ENCODE results near the gene EIF4G2.

The EIF4G2 gene

DNA sequence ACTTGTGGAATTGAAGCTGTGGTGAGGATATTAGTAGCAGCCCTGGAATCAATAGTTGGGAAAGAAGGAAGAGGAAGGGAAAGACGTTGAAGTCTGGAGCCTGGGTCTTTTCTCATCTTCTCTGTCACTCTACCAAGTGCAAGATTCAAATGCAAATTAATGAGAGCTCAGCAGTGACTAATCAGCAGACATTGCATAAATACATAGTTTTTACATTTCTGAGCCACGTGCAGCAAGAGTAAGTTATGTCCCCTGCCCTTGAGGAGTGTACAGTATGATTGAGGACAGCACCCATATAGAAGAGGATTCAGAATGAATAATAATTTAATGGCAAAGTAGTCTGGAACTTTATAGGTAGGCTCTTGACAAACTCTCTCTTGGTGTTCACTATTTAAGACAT lies 33.9 kb downstream of the EIF4G2 start:
- CTCF ChIA-PET, result interaction anchor here (0.9 to 2.7 kb wide), 3 partner anchors 9 to 18 kb away, joined by 3 to 7 read pairs (median 3); no protein-coding TSS in a partner anchor
- TF ChIP-seq, protein P1, sequence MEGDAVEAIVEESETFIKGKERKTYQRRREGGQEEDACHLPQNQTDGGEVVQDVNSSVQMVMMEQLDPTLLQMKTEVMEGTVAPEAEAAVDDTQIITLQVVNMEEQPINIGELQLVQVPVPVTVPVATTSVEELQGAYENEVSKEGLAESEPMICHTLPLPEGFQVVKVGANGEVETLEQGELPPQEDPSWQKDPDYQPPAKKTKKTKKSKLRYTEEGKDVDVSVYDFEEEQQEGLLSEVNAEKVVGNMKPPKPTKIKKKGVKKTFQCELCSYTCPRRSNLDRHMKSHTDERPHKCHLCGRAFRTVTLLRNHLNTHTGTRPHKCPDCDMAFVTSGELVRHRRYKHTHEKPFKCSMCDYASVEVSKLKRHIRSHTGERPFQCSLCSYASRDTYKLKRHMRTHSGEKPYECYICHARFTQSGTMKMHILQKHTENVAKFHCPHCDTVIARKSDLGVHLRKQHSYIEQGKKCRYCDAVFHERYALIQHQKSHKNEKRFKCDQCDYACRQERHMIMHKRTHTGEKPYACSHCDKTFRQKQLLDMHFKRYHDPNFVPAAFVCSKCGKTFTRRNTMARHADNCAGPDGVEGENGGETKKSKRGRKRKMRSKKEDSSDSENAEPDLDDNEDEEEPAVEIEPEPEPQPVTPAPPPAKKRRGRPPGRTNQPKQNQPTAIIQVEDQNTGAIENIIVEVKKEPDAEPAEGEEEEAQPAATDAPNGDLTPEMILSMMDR (IDR thresholded peaks at IDR 0.05; ENCODE audit: control extremely low read depth, extremely low read depth, low read depth, missing control alignments), result no peak
- DNase-seq (ENCODE audit: extremely low spot score), result no peak
- POLR2A ChIA-PET, result no interaction called here

DNA sequence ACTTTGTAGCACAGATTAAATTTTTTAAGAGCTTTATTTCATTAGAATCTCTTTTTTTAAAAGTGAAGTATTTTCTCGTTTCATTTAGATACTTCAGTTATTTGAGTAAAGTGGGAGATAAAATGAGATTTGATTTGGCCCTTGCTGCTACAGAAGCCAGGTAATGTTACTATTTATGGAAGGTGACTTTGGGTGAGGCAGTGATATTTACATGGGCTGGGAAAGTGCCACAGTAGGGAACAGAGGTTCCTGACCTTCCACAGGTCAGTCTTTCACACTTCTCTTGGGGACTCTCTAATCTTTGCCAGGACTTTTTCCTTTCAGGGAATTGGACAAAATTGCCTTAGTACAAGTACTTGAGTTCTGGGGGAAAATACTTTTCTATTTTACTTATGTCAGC lies 37.3 kb downstream of the EIF4G2 start:
- no peak for DNase-seq (ENCODE audit: extremely low spot score)
- TF ChIP-seq, protein P1 (IDR thresholded peaks at IDR 0.05; ENCODE audit: control extremely low read depth, extremely low read depth, low read depth, missing control alignments), result no peak
- CTCF ChIA-PET, result interaction anchor here (0.7 to 5.5 kb wide), 13 partner anchors 9 to 1017 kb away, joined by 3 to 41 read pairs (median 6); partner anchors contain the start of genes CTR9 and EIF4G2
- POLR2A ChIA-PET, result no interaction called here

DNA sequence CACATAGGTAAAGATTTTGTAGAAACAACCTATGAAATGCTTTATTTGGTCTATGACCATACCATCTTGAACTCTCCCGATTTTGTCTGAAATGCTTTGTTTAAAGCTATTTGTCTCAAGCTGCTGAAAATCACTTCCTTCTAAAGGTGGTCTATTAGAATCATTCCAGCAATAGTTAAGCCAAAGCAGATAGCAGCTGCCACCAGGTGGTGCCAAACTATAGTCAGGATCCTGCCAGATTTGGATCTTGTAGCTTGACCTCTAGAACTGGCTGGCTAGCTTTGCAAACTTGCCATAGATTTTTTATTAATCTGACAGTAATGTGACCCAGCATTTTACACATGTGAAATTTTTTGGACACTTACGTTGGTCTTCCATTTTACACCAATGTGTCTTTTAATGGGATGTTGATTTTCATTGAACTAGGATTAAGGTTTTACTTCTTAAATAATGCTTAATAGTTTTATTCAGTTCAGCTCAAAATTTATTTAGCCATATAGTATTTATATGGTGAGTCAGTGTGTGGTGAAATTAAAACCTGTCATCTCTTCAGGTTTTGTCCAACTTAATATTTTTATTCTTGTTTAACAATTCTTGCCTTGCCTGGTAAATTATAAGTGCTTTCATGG lies 38.0 kb downstream of the EIF4G2 start:
- TF ChIP-seq, protein P1 (IDR thresholded peaks at IDR 0.05; ENCODE audit: control extremely low read depth, extremely low read depth, low read depth, missing control alignments), result peak; percentile 55
- ChIA-PET POLR2A (interaction anchor here (1.3 kb wide), 1 partner anchor 38 kb away, joined by 6 read pairs; the partner anchor contains the start of gene EIF4G2), CTCF (interaction anchor here (0.7 to 5.5 kb wide), 23 partner anchors 8 to 1016 kb away, joined by 3 to 41 read pairs (median 5); partner anchors contain the start of genes CTR9 and EIF4G2)
- DNase-seq (ENCODE audit: extremely low spot score), result peak; percentile 33

DNA sequence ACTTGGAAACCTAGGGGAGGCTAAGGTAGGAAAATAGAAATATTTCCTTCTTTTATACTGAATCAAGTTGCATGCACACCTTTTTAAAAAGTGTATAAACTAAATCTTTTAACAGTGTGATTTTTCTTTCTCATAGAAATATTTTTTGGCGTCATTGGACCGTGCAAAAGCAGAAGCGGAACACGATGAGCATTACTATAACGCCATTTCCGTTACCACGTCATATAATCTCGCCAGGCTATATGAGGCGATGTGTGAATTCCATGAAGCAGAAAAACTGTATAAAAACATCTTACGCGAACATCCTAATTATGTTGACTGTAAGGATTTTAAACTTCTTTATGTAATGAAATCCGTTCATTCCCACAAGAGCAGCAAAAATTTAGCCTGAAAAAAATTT lies 44.3 kb downstream of the EIF4G2 start:
- TF ChIP-seq, protein P1 (IDR thresholded peaks at IDR 0.05; ENCODE audit: control extremely low read depth, extremely low read depth, low read depth, missing control alignments), result no peak
- DNase-seq (ENCODE audit: extremely low spot score), result no peak
- ChIA-PET CTCF (interaction anchor here (1.2 to 4.5 kb wide), 4 partner anchors 28 to 305 kb away, joined by 3 to 16 read pairs (median 5); no protein-coding TSS in a partner anchor), POLR2A (no interaction called here)

DNA sequence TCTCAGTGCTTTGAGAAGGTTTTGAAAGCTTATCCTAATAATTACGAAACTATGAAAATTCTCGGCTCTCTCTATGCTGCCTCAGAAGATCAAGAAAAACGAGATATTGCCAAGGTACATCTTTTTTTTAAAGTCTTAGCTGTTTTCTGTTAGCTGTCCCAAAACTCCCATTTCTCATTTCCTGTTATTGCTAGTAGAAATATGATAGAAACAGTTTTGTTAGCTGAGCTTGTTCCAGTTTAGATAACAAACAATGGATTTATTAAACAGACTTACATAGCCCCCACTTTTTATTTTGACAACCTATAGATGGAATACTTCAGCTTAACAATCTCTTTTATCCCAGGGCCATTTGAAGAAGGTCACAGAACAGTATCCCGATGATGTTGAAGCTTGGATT lies 45.0 kb downstream of the EIF4G2 start:
- POLR2A ChIA-PET, result interaction anchor here (1.0 to 1.5 kb wide), 3 partner anchors 13 to 45 kb away, joined by 4 to 7 read pairs (median 4); partner anchors contain the start of genes CTR9 and EIF4G2
- no peak for DNase-seq (ENCODE audit: extremely low spot score)
- TF ChIP-seq, protein P1 (IDR thresholded peaks at IDR 0.05; ENCODE audit: control extremely low read depth, extremely low read depth, low read depth, missing control alignments), result no peak
- CTCF ChIA-PET, result interaction anchor here (0.8 to 4.5 kb wide), 5 partner anchors 12 to 304 kb away, joined by 3 to 16 read pairs (median 3); partner anchors contain the start of gene CTR9

DNA sequence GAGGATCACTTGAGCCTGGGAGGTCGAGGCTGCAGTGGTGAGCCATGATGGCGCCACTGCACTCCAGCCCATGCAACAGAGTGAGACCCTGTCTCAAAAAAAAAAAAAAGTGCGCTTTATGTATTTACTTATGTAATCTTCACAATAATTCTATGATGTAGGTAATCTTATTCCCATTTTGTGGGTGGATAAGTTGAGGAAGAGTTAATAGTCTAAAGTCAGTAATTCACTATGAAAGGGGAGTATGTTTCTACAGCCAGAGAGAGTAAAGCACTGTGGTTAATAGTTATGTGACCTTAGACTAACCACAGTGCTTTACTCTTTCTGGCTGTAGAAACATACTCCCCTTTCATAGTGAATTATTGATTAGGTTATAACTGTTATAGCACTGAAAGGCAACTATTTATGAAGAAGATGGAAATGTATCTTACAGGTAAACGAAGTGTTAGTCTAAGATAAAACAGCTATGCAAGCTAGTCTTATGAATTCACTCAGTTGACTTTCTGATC lies 45.8 kb downstream of the EIF4G2 start:
- TF ChIP-seq, protein P1 (IDR thresholded peaks at IDR 0.05; ENCODE audit: control extremely low read depth, extremely low read depth, low read depth, missing control alignments), result no peak
- DNase-seq (ENCODE audit: extremely low spot score), result no peak
- CTCF ChIA-PET, result interaction anchor here (0.8 to 5.9 kb wide), 7 partner anchors 7 to 303 kb away, joined by 3 to 41 read pairs (median 3); partner anchors contain the start of gene CTR9
- POLR2A ChIA-PET, result interaction anchor here (1.0 to 1.5 kb wide), 4 partner anchors 12 to 46 kb away, joined by 3 to 7 read pairs (median 4); partner anchors contain the start of genes CTR9 and EIF4G2
